ENCODE results near the gene CINP.

- TF ChIP-seq CTCF (IDR thresholded peaks at IDR 0.05; ENCODE audit: control extremely low read depth in 1 of 3, insufficient read depth in 1 of 3, low read depth in 1 of 3, low read length in 3 of 3) (no peak), TAF1 (IDR thresholded peaks at IDR 0.05; ENCODE audit: low read depth, low read length) (no peak), BACH1 (IDR thresholded peaks at IDR 0.05; ENCODE audit: low read length) (no peak), SRF (IDR thresholded peaks at IDR 0.05; ENCODE audit: low read depth, low read length) (no peak), E2F6 (IDR thresholded peaks at IDR 0.05) (no peak), POLR2A (IDR thresholded peaks at IDR 0.05; ENCODE audit: control extremely low read depth in 1 of 2, low read depth in 2 of 2, low read length in 2 of 2) (no peak), EGR1 (IDR thresholded peaks at IDR 0.05; ENCODE audit: borderline replicate concordance, low read depth, low read length) (no peak), ASH2L (IDR thresholded peaks at IDR 0.05; ENCODE audit: low read length) (no peak), MAX (IDR thresholded peaks at IDR 0.05) (no peak), JUN (IDR thresholded peaks at IDR 0.05; ENCODE audit: low read depth, low read length) (no peak), TCF12 (IDR thresholded peaks at IDR 0.05; ENCODE audit: low read depth, low read length) (no peak), CHD2 (IDR thresholded peaks at IDR 0.05; ENCODE audit: low read length) (no peak)
These were observed 21.1 kb downstream of the CINP start for GRCh38 chr14:102341566-102341965.
